HUES6 (cell line): ENCODE results near the gene GPX4.

Source experiments
- H3K27ac ChIP-seq: 2 replicates; pipeline ENCODE4 v1.7.0; 2013; ENCODE audit warnings: low read depth, mild to moderate bottlenecking, low read length, inconsistent platforms
- H3K27me3 ChIP-seq: 2 replicates; pipeline ENCODE4 v1.6.1; 2013; ENCODE audit warnings: low read length; ENCODE audit not compliant: control insufficient read depth, insufficient read depth
- H3K36me3 ChIP-seq: 2 replicates; pipeline ENCODE4 v1.6.1; 2013; ENCODE audit warnings: low read length; ENCODE audit not compliant: control insufficient read depth, insufficient read depth
- H3K4me1 ChIP-seq: 2 replicates; pipeline ENCODE4 v1.6.1; 2013; ENCODE audit warnings: low read length; ENCODE audit not compliant: control insufficient read depth, insufficient read depth
- H3K4me3 ChIP-seq: 2 replicates; pipeline ENCODE4 v1.5.1; 2013; ENCODE audit warnings: low read depth, low read length
- H3K9ac ChIP-seq: one replicate; pipeline ENCODE4 v1.6.1; 2013; ENCODE audit warnings: mild to moderate bottlenecking, low read length
- H3K9me3 ChIP-seq: 2 replicates; pipeline ENCODE4 v1.6.1; 2013; ENCODE audit warnings: low read depth, low read length; ENCODE audit not compliant: control insufficient read depth, insufficient read depth

Gene GPX4

DNA sequence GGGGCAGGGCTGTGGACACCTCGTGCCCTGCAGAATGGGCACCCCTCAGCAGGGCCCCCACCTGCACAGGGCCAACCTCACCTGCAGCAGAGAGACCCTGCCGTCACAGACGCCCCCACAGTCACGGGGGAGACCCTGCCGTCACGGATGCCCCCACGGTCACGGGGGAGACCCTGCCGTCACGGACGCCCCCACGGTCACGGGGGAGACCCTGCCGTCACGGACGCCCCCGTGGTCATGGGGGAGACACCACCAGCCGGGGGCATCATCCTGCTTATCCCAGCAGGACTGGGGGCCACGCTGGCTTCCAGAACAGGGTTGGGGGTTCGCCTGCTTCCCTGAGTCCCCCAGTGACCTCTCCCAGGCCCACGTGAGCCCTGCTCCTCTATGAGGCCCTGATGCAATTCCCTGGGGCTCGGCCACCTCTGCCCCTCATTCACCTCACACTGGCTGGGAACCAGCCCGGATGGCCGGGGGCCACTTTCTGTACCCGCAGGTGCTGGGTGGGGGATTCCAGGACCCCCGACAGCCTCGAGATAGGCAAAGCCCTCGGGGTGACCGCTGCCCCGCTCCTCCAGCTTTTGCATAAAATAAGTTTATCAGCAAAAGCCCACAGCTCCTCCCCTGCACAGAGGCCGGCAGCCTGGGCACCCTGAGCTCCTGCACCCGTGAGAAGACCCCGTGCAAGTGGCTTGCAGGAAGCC, 46.7 kb downstream of the GPX4 start:
- H3K27ac ChIP-seq, result no peak overlapping the region
- no peaks in the 10 kb centered on the region for H3K27me3 ChIP-seq
- H3K4me1 ChIP-seq, result peaks cover 17% of the 10 kb centered on the region
- no peaks in the 10 kb centered on the region for H3K9me3 ChIP-seq
- H3K36me3 ChIP-seq, result peaks cover 32% of the 10 kb centered on the region
- no peak overlapping the region for H3K4me3 ChIP-seq
- H3K9ac ChIP-seq, result no peak overlapping the region

DNA sequence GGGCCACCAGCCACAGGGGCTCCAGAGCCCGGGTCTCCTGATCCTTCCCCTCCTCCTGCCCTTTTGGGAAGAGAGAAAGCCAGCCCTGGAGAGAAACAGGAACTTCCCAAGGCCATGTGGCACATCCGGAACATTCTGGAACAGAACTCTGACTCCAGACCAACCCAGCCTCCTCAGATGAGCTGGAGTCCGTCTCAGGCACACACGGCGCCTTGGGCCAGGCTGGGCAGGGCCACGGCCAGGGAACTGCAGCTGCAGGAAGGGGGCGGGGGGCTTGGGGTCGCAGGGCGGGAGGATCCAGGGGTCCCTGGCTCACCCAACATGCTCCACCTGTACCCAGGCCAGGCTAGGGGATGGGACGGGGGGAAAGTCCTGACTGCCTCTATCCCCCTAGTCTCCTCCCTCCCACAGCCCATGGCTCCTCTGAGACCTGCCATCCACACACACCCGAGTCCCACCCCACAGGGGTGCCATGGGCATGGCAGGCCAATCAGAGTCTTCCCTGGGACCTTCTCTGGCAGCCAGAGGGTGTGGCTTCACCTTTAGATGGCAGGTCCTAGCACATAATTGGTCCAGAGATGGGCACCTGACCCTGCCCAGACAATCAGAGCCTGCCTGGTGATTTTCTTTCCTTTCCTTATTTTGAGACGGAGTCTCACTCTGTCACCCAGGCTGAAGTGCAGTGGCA, 47.4 kb downstream of the GPX4 start:
- Histone ChIP-seq H3K9ac (no peak overlapping the region), H3K9me3 (no peaks in the 10 kb centered on the region), H3K4me1 (peaks cover 17% of the 10 kb centered on the region), H3K4me3 (no peak overlapping the region), H3K36me3 (peaks cover 29% of the 10 kb centered on the region), H3K27me3 (no peaks in the 10 kb centered on the region), H3K27ac (no peak overlapping the region)

DNA sequence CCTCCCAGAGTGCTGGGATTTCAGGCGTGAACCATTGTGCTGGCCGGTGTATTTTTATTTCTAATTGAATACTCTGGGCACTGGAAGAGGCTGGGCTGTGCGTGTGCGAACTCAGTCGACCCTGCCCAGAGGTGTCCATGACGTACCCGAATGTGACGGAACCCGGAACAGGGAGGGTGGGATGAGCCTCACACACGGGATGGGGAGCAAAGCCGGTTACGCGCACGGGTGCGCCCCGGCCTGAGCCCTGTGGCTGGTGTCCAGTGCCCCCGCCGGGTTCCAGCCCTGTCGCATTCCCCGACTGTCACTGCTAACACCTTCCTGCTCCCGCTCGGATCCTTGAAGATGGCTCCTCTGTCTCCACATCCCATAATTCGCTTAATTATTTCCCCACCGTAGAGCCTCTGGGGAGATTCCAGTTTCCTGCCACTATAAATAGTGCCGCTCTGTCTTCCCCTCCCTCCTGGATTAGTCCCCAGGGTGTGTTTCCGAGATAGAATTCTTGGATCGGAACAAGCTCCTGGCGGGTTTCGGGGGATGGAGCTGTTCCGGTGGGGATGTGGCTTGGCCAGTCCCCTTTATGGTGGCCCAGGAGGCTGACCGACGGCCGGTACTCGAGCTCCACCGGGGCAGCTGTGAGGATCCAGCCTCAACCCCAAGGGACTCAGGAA, 48.3 kb downstream of the GPX4 start:
- H3K9me3 ChIP-seq, result no peaks in the 10 kb centered on the region
- no peaks in the 10 kb centered on the region for H3K27me3 ChIP-seq
- peaks cover 25% of the 10 kb centered on the region for H3K36me3 ChIP-seq
- no peak overlapping the region for H3K4me3 ChIP-seq
- peaks cover 11% of the 10 kb centered on the region for H3K4me1 ChIP-seq
- no peak overlapping the region for H3K27ac ChIP-seq
- H3K9ac ChIP-seq, result no peak overlapping the region

DNA sequence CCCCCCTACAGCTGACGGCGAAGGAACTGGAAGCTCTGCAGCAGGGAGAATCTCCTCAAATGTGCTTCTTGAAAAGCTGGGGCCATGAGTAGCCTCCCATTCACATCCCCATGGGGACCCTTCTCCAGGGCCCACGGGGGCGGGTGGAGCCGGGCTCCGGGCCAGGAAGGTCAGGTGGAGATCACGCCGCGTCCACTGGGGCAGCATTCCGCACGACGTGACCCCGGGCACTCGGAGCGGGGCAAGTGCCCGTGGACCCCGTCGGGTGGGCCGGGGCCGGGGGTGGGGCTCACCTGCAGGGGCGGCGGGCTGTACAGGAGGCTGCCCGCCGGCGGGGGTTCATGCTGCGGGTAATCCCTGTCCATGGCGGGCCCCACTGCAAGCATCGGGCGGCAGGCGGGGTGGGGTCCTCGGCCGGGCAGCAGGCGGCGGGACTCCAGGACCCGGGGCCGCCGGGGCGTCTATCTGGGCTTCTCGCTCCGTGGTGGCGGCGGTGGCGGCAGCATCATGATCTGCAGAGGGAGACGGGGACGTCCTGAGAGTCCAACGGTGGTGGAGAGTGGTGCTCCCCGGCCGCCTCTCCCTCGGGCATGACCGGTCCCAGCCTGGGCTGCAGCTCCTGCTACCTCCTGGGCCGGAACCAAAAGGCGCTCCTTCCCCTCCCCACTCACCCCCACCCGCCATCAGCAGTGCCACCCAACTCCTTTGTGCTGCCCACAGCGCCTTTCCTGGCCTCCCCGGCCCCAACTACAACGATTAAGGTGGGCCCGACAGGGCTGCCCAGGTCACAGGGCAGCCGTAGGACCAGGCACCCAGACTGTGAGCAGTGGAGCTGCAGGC, 50.3 kb downstream of the GPX4 start:
- H3K9me3 ChIP-seq, result no peaks in the 10 kb centered on the region
- H3K4me3 ChIP-seq, result no peak overlapping the region
- H3K27me3 ChIP-seq, result no peaks in the 10 kb centered on the region
- no peak overlapping the region for H3K9ac ChIP-seq
- peaks cover 3% of the 10 kb centered on the region; the same call in 1 of the 2 replicates for H3K4me1 ChIP-seq
- peaks cover 23% of the 10 kb centered on the region for H3K36me3 ChIP-seq
- no peak overlapping the region for H3K27ac ChIP-seq

DNA sequence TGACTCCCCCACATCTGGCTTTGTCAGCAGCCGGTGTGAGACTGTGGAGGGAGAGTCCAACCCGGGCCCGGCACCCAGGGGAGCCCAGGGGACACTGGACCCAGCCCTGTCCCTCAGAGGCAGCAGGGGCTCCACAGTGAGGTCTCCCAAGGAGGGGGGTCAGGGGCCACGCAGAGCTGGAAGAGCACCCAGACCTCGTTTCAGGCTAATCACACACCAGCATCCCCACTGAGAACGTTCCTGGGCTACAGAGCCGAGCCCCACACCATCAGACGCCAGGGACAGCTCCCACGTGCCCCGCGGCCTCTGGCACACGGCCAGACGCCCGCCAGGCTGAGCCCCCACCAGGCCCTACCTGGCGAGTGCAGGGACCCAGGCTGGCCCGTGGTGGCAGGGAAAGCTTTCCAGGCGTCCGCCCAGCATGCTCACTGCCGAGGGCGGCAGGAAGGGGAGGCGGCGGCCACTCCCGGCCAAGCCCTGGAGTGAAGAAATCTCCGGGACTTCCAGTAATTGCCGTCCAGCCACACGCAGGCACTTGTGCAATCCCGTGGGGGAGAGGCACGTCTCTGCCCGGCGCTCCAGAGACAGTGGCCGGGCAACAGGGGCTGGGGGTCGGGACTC, 51.0 kb downstream of the GPX4 start:
- H3K36me3 ChIP-seq, result peaks cover 20% of the 10 kb centered on the region
- no peak overlapping the region for H3K27ac ChIP-seq
- H3K9me3 ChIP-seq, result no peaks in the 10 kb centered on the region
- H3K9ac ChIP-seq, result no peak overlapping the region
- H3K27me3 ChIP-seq, result no peaks in the 10 kb centered on the region
- no peak overlapping the region for H3K4me3 ChIP-seq
- H3K4me1 ChIP-seq, result peaks cover 3% of the 10 kb centered on the region; the same call in 1 of the 2 replicates

DNA sequence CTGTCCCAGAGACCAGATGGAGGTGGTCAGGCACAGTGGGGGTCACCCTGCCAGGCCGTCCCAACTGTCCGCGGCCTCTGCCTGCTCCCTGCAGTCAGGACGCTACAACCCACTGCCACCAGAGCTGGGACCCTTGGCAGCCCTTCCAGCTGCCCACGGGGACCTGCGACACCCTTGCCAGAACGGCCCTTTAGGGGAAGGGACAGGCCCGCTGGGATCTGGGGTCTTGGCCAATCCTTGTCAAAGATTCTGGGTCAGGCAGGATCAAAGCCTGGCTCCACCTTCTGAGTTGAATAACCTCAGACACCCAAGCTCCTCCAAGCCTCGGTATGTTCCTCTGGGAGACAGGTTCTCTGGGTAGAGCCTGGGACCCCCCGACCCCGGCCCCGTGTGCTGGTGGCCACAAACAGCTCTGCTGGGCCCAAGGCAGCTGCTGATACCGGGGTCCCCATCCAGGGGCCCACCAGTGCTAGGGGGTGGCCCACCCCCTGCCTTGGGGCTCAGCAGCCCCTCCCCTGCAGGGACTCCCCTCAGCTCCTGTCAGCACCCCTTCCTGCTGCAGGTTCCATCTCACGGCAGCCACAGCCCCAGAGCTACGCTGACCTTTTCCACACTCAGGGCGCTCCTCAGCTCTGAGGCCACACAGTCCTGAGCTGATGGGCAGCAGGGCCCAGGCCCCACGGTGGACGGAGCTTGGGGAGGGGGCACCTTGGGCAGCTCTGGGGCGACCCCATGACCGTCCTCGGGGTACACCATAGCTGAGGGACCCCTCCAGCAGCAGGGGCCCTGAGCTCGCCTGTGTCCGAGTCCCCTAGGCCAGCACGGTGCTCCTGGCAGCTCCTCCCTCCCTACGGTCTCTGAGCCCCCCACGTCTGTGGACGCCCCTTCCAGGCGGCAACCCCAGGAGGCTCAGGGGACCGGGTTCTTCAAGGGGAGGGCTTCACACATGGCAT, 51.8 kb downstream of the GPX4 start:
- H3K9me3 ChIP-seq, result no peaks in the 10 kb centered on the region
- no peaks in the 10 kb centered on the region for H3K27me3 ChIP-seq
- H3K36me3 ChIP-seq, result peaks cover 20% of the 10 kb centered on the region
- H3K9ac ChIP-seq, result no peak overlapping the region
- H3K27ac ChIP-seq, result no peak overlapping the region
- peaks cover 3% of the 10 kb centered on the region; the same call in 1 of the 2 replicates for H3K4me1 ChIP-seq
- H3K4me3 ChIP-seq, result no peak overlapping the region
